Measurements from ENCODE around the gene IMPDH2.

GRCh38 chr3:49012441-49013017 lies 16.7 kb downstream of the IMPDH2 start:
- TF ChIP-seq EZH2 (IDR thresholded peaks at IDR 0.05) = no peak
- TF ChIP-seq POLR2AphosphoS5 (IDR thresholded peaks at IDR 0.05; ENCODE audit: borderline replicate concordance, low read depth, low read length) = no peak

Measured in SK-N-MC (cell line).